HepG2 (cell line): ENCODE measurements around the gene SRSF2. TPM values are rescaled to one million over a fixed set of nuclear protein-coding genes. Genes with fewer than 3 reads are reported as not detected.
A peak's percentile ranks its signal among the peaks of the same experiment; 100 is the strongest.

Experiments
- ATM ChIP-seq: fragments of 450-650 bp; IDR thresholded peaks from 2 replicates; pipeline ENCODE4 v1.7.1; 2017; ENCODE audit warnings: mild to moderate bottlenecking, borderline replicate concordance
- FOXP4 ChIP-seq: sonication (generic); formaldehyde crosslinking; IDR thresholded peaks from 2 replicates; pipeline ENCODE4 v1.4.0; 2020; ENCODE audit warnings: missing genetic modification reagents
- GATAD1 ChIP-seq: IDR thresholded peaks from 2 replicates; pipeline ENCODE4 v1.6.1; 2016; ENCODE audit warnings: missing genetic modification reagents, missing compliant biosample characterization
- LBX2 ChIP-seq: sonication (generic); formaldehyde crosslinking; IDR thresholded peaks from 2 replicates; pipeline ENCODE4 v1.5.0; 2020; ENCODE audit warnings: missing genetic modification reagents, mild to moderate bottlenecking, borderline replicate concordance
- MBD4 ChIP-seq: IDR thresholded peaks from 2 replicates; pipeline ENCODE4 v1.6.1; 2012; ENCODE audit warnings: low read length, inconsistent platforms, borderline replicate concordance
- MNT ChIP-seq: fragments of 450-650 bp; IDR thresholded peaks from 2 replicates; pipeline ENCODE4 v1.6.1; 2016
- MXD3 ChIP-seq: IDR thresholded peaks from 2 replicates; pipeline ENCODE4 v1.6.1; 2016; ENCODE audit warnings: mild to moderate bottlenecking, missing biosample characterization, missing genetic modification reagents
- NPAS2 ChIP-seq: sonication (generic); formaldehyde crosslinking; IDR thresholded peaks from 2 replicates; pipeline ENCODE4 v1.8.0; 2022; ENCODE audit warnings: mild to moderate bottlenecking, missing genetic modification reagents, borderline replicate concordance
- RBFOX2 ChIP-seq: fragments of 200-400 bp; formaldehyde crosslinking; IDR thresholded peaks from 2 replicates; pipeline ENCODE4 v1.6.1; 2017; ENCODE audit warnings: low read depth, mild to moderate bottlenecking, low read length
- STAG1 ChIP-seq: sonication (generic); formaldehyde crosslinking; IDR thresholded peaks from 2 replicates; pipeline ENCODE4 v1.4.0; 2020; ENCODE audit warnings: missing genetic modification reagents
- ZC3H4 ChIP-seq: sonication (generic); formaldehyde crosslinking; IDR thresholded peaks from 2 replicates; pipeline ENCODE4 v1.4.0; 2020; ENCODE audit warnings: missing genetic modification reagents, borderline replicate concordance
- ZFP36L2 ChIP-seq: sonication (generic); formaldehyde crosslinking; IDR thresholded peaks from 2 replicates; pipeline ENCODE4 v1.4.0; 2020; ENCODE audit warnings: missing genetic modification reagents
- ZFX ChIP-seq: sonication (generic); formaldehyde crosslinking; IDR thresholded peaks from 2 replicates; pipeline ENCODE4 v1.4.0; 2020; ENCODE audit warnings: mild to moderate bottlenecking, low read depth, missing genetic modification reagents, moderate library complexity
- ZNF331 ChIP-seq: sonication (generic); formaldehyde crosslinking; IDR thresholded peaks from 2 replicates; pipeline ENCODE4 v1.4.0; 2020; ENCODE audit warnings: missing genetic modification reagents
- ZNF350 ChIP-seq: sonication (generic); formaldehyde crosslinking; IDR thresholded peaks from 2 replicates; pipeline ENCODE4 v1.4.0; 2020; ENCODE audit warnings: mild to moderate bottlenecking, low read depth, missing genetic modification reagents, borderline replicate concordance
- ZNF496 ChIP-seq: sonication (generic); formaldehyde crosslinking; IDR thresholded peaks from 2 replicates; pipeline ENCODE4 v1.8.1; 2023; ENCODE audit warnings: mild to moderate bottlenecking, moderate library complexity, missing genetic modification reagents; ENCODE audit not compliant: insufficient replicate concordance
- ZNF547 ChIP-seq: sonication (generic); formaldehyde crosslinking; IDR thresholded peaks from 2 replicates; pipeline ENCODE4 v1.5.1; 2020; ENCODE audit warnings: mild to moderate bottlenecking, missing genetic modification reagents
- ZNF549 ChIP-seq: sonication (generic); formaldehyde crosslinking; IDR thresholded peaks from 2 replicates; pipeline ENCODE4 v1.5.0; 2020; ENCODE audit warnings: missing genetic modification reagents
- ZNF556 ChIP-seq: sonication (generic); formaldehyde crosslinking; IDR thresholded peaks from 2 replicates; pipeline ENCODE4 v1.4.0; 2020; ENCODE audit warnings: mild to moderate bottlenecking, missing genetic modification reagents, borderline replicate concordance
- ZNF614 ChIP-seq: IDR thresholded peaks from 2 replicates; pipeline ENCODE4 v1.6.1; 2018; ENCODE audit warnings: missing biosample characterization, missing genetic modification reagents, inconsistent platforms, borderline replicate concordance
- ZNF7 ChIP-seq: IDR thresholded peaks from 2 replicates; pipeline ENCODE4 v1.6.1; 2016; ENCODE audit warnings: missing biosample characterization, missing genetic modification reagents
- ZNF775 ChIP-seq: sonication (generic); formaldehyde crosslinking; IDR thresholded peaks from 2 replicates; pipeline ENCODE4 v1.4.0; 2020; ENCODE audit warnings: missing genetic modification reagents, mild to moderate bottlenecking, moderate library complexity, borderline replicate concordance
- ZNF776 ChIP-seq: sonication (generic); formaldehyde crosslinking; IDR thresholded peaks from 2 replicates; pipeline ENCODE4 v1.4.0; 2020; ENCODE audit warnings: mild to moderate bottlenecking, missing genetic modification reagents
- ZNF781 ChIP-seq: sonication (generic); formaldehyde crosslinking; IDR thresholded peaks from 2 replicates; pipeline ENCODE4 v1.5.1; 2020; ENCODE audit warnings: borderline replicate concordance, mild to moderate bottlenecking, missing genetic modification reagents; ENCODE audit errors: not compliant biosample characterization
- ZNF841 ChIP-seq: sonication (generic); formaldehyde crosslinking; IDR thresholded peaks from 2 replicates; pipeline ENCODE4 v1.8.1; 2023; ENCODE audit warnings: missing genetic modification reagents, borderline replicate concordance
- ZZZ3 ChIP-seq: sonication (generic); formaldehyde crosslinking; IDR thresholded peaks from 2 replicates; pipeline ENCODE4 v1.4.0; 2020; ENCODE audit warnings: missing genetic modification reagents, mild to moderate bottlenecking, borderline replicate concordance
- polyA plus RNA-seq, 8 experiments: library from polyadenylated mRNA; depleted of rRNA in 3 of 8; stranded (reverse) in 7 of 8; unstranded in 1 of 8; fragments of >200 nt; fragmentation: Illumina TruSeq in 4 of 8; extraction: Trizol in 4 of 8; gene quantifications; 2 replicates each; pipeline versions ENCODE4 v1.2.1 to v1.2.3, GENCODE V29; 2011 to 2016; ENCODE audit warnings: low read depth in 4 of 8, missing spikeins in 1 of 8, mixed read lengths in 1 of 8; ENCODE audit not compliant: insufficient read depth in 1 of 8
- total RNA-seq, 5 experiments: library from RNA; depleted of rRNA; stranded (reverse); fragments of >200 nt; fragmentation: Illumina TruSeq; extraction: Trizol; gene quantifications; 2 replicates each; pipeline ENCODE4 v1.2.3, GENCODE V29; 2016; ENCODE audit warnings: low read depth in 1 of 5

Gene SRSF2
- total and polyA plus RNA-seq, 2 of the 13 experiments (the other 11 are each of a cell fraction or from before 2014, with no cell fraction given): 306 to 319 TPM

GRCh38 chr17:76726776-76727718 lies 10.1 kb downstream of the SRSF2 start, which contains the start of gene METTL23 (continued):
- no peak for TF ChIP-seq ZZZ3 (CRISPR knock-in tag)
- peak; percentile 55 for TF ChIP-seq STAG1 (CRISPR knock-in tag)
- no peak; the same call in 1 of the 2 replicates for TF ChIP-seq ZNF776
- peak; percentile 91 for TF ChIP-seq RBFOX2
- TF ChIP-seq GATAD1 (CRISPR knock-in tag): peak; percentile 82
- TF ChIP-seq ZNF614: peak; percentile 65; the same call in 1 of the 2 replicates
- peak; percentile 46; the same call in 1 of the 2 replicates for TF ChIP-seq MXD3 (CRISPR knock-in tag)
- TF ChIP-seq ZNF496 (CRISPR knock-in tag): no peak
- peak; percentile 50; the same call in 1 of the 2 replicates for TF ChIP-seq ZFX
- peak; percentile 55; the same call in 1 of the 2 replicates for TF ChIP-seq ZNF775 (CRISPR knock-in tag)
- peak; percentile 6; the same call in 1 of the 2 replicates for TF ChIP-seq ZNF331
- peak; percentile 86 for TF ChIP-seq ZNF350 (CRISPR knock-in tag)
- 0 out of 2 replicates have a peak, but pooled peaks have one; percentile 82 for TF ChIP-seq LBX2 (CRISPR knock-in tag)
- TF ChIP-seq ATM: no peak
- no peak for TF ChIP-seq MBD4
- no peak for TF ChIP-seq ZNF549
- no peak for TF ChIP-seq ZC3H4 (CRISPR knock-in tag)
- no peak for TF ChIP-seq FOXP4 (CRISPR knock-in tag)
- no peak for TF ChIP-seq ZFP36L2
- TF ChIP-seq ZNF547 (CRISPR knock-in tag): peak; percentile 61; the same call in 1 of the 2 replicates
- TF ChIP-seq MNT: peak; percentile 58
- TF ChIP-seq ZNF556 (CRISPR knock-in tag): no peak
- peak; percentile 84; the same call in 1 of the 2 replicates for TF ChIP-seq ZNF841 (CRISPR knock-in tag)
- no peak for TF ChIP-seq ZNF7 (CRISPR knock-in tag)
- TF ChIP-seq NPAS2 (CRISPR knock-in tag): no peak
- TF ChIP-seq ZNF781: peak; percentile 91
